HepG2 (cell line): Measurements from ENCODE around the gene PEBP1. TPM values are rescaled to one million over a fixed set of nuclear protein-coding genes. Genes with fewer than 3 reads are reported as not detected.

Experiments used
- CBX1 ChIP-seq: IDR thresholded peaks from one replicate; pipeline ENCODE4 v1.6.1; 2016; ENCODE audit warnings: antibody characterized with exemption, low read depth
- ELK4 ChIP-seq: sonication (generic); formaldehyde crosslinking; IDR thresholded peaks from 2 replicates; pipeline ENCODE4 v1.9.0; 2021; ENCODE audit warnings: missing genetic modification reagents, borderline replicate concordance
- KLF9 ChIP-seq: IDR thresholded peaks from 2 replicates; pipeline ENCODE4 v1.6.1; 2016; ENCODE audit warnings: low read depth
- MNT ChIP-seq: fragments of 450-650 bp; IDR thresholded peaks from 2 replicates; pipeline ENCODE4 v1.6.1; 2016
- MTA1 ChIP-seq: sonication (generic); formaldehyde crosslinking; IDR thresholded peaks from 2 replicates; pipeline ENCODE4 v1.4.0; 2020; ENCODE audit warnings: missing genetic modification reagents, mild to moderate bottlenecking, borderline replicate concordance
- NCOA2 ChIP-seq: sonication (generic); formaldehyde crosslinking; IDR thresholded peaks from 2 replicates; pipeline ENCODE4 v1.8.0; 2022; ENCODE audit warnings: inconsistent platforms
- NFAT5 ChIP-seq: sonication (generic); formaldehyde crosslinking; IDR thresholded peaks from 2 replicates; pipeline ENCODE4 v1.4.0; 2020; ENCODE audit warnings: missing genetic modification reagents
- RFX5 ChIP-seq: IDR thresholded peaks from 2 replicates; pipeline ENCODE4 v1.6.1; 2011; ENCODE audit warnings: low read depth, low read length, improper control_type of control experiment
- SALL1 ChIP-seq: sonication (generic); formaldehyde crosslinking; IDR thresholded peaks from 2 replicates; pipeline ENCODE4 v1.8.0; 2022; ENCODE audit warnings: mild to moderate bottlenecking, missing genetic modification reagents
- SAP130 ChIP-seq: IDR thresholded peaks from 2 replicates; pipeline ENCODE4 v1.6.1; 2016; ENCODE audit warnings: low read depth
- SP1 ChIP-seq, 2 experiments: fragments of 450-650 bp in 1 of 2; sonication (generic) in 1 of 2; formaldehyde crosslinking in 1 of 2; IDR thresholded peaks; 2 replicates each; pipeline versions ENCODE4 v1.4.0 to v1.6.1; 2016 to 2020; ENCODE audit warnings: missing genetic modification reagents in 1 of 2
- STAT5B ChIP-seq: sonication (generic); formaldehyde crosslinking; IDR thresholded peaks from 2 replicates; pipeline ENCODE4 v1.4.0; 2020; ENCODE audit warnings: missing genetic modification reagents
- YY1 ChIP-seq: IDR thresholded peaks from 2 replicates; pipeline ENCODE4 v1.6.1; 2011; ENCODE audit warnings: low read length, low read depth, moderate library complexity, mild to moderate bottlenecking; ENCODE audit not compliant: insufficient read depth, insufficient replicate concordance
- ZFP62 ChIP-seq: sonication (generic); formaldehyde crosslinking; IDR thresholded peaks from 2 replicates; pipeline ENCODE4 v1.4.0; 2020; ENCODE audit warnings: missing genetic modification reagents
- ZNF33A ChIP-seq: sonication (generic); formaldehyde crosslinking; IDR thresholded peaks from 2 replicates; pipeline ENCODE4 v1.5.1; 2020; ENCODE audit warnings: missing genetic modification reagents, mild to moderate bottlenecking, moderate library complexity, borderline replicate concordance
- ZNF512B ChIP-seq: sonication (generic); formaldehyde crosslinking; IDR thresholded peaks from 2 replicates; pipeline ENCODE4 v1.5.1; 2020; ENCODE audit warnings: missing genetic modification reagents, mild to moderate bottlenecking, borderline replicate concordance
- ZNF766 ChIP-seq: sonication (generic); formaldehyde crosslinking; IDR thresholded peaks from 2 replicates; pipeline ENCODE4 v1.5.0; 2020; ENCODE audit warnings: missing genetic modification reagents, borderline replicate concordance
- ZSCAN9 ChIP-seq: IDR thresholded peaks from 2 replicates; pipeline ENCODE4 v1.6.1; 2016; ENCODE audit warnings: borderline replicate concordance
- polyA plus RNA-seq, 8 experiments: library from polyadenylated mRNA; depleted of rRNA in 3 of 8; stranded (reverse) in 7 of 8; unstranded in 1 of 8; fragments of >200 nt; fragmentation: Illumina TruSeq in 4 of 8; extraction: Trizol in 4 of 8; gene quantifications; 2 replicates each; pipeline versions ENCODE4 v1.2.1 to v1.2.3, GENCODE V29; 2011 to 2016; ENCODE audit warnings: low read depth in 4 of 8, missing spikeins in 1 of 8, mixed read lengths in 1 of 8; ENCODE audit not compliant: insufficient read depth in 1 of 8
- total RNA-seq, 5 experiments: library from RNA; depleted of rRNA; stranded (reverse); fragments of >200 nt; fragmentation: Illumina TruSeq; extraction: Trizol; gene quantifications; 2 replicates each; pipeline ENCODE4 v1.2.3, GENCODE V29; 2016; ENCODE audit warnings: low read depth in 1 of 5

Gene PEBP1
- total and polyA plus RNA-seq, 2 of the 13 experiments (the other 11 are each of a cell fraction or from before 2014, with no cell fraction given): 538 to 1,505 TPM

GRCh38 chr12:118135788-118136558, at the start of gene PEBP1 (continued):
- TF ChIP-seq ELK4 (peak; percentile 49; the same call in 1 of the 2 replicates), SALL1 (CRISPR knock-in tag) (peak; percentile 93), MTA1 (CRISPR knock-in tag) (peak; percentile 86), NCOA2 (CRISPR knock-in tag) (peak; percentile 55), CBX1 (peak; percentile 76), STAT5B (CRISPR knock-in tag) (0 out of 2 replicates have a peak, but pooled peaks have one; percentile 25), ZNF512B (no peak), RFX5 (peak; percentile 67; the same call in 1 of the 2 replicates), ZFP62 (no peak), NFAT5 (CRISPR knock-in tag) (peak; percentile 72; the same call in 1 of the 2 replicates), KLF9 (CRISPR knock-in tag) (0 out of 2 replicates have a peak, but pooled peaks have one; percentile 37), ZNF766 (CRISPR knock-in tag) (peak; percentile 95; the same call in 1 of the 2 replicates), ZNF33A (CRISPR knock-in tag) (peak; percentile 28; the same call in 1 of the 2 replicates), SP1 (IDR thresholded peaks at IDR 0.05) (no peak), SP1 (CRISPR knock-in tag; IDR thresholded peaks at IDR 0.05) (peak; percentile 87), ZSCAN9 (peak; percentile 85), SAP130 (CRISPR knock-in tag) (peak; percentile 97), MNT (peak; percentile 69), YY1 (peak; percentile 73)
